H1 (cell line): ENCODE data around the gene NEGR1. TPM values are rescaled to one million over a fixed set of nuclear protein-coding genes. Genes with fewer than 3 reads are reported as not detected.

ENCODE experiments used
- CTCF ChIA-PET: fragments of 300-600 bp; sonication (Branson Sonifier 250); formaldehyde crosslinking; loops from one replicate; lab custom pipeline; 2021; ENCODE audit not compliant: partially characterized antibody; lab: Charles Lee
- POLR2A ChIA-PET: fragments of 300-600 bp; sonication (Branson Sonifier 250); formaldehyde crosslinking; loops from one replicate; lab custom pipeline; 2021; ENCODE audit warnings: inconsistent platforms; ENCODE audit not compliant: partially characterized antibody; lab: Charles Lee
- DNase-seq, 2 experiments: peaks; one replicate each; pipeline versions ENCODE4 v3.0.0 to v3.0.0-alpha.2; 2010 to 2022; ENCODE audit warnings: low spot score in 2 of 2, low read depth in 1 of 2, mixed read lengths in 1 of 2
- FAIRE-seq: peaks from 2 replicates; lab custom pipeline; 2011; peaks lifted over from hg19 to GRCh38; lab: Jason Lieb, UNC
- H2AFZ ChIP-seq: 2 replicates; pipeline ENCODE4 v1.8.1; 2012; ENCODE audit warnings: low read length, inconsistent platforms
- H2AK5ac ChIP-seq: 2 replicates; pipeline ENCODE4 v1.6.1; 2013; ENCODE audit warnings: low read depth, low read length
- H2BK120ac ChIP-seq: replicated peaks from 2 replicates; pipeline ENCODE3; 2013; ENCODE audit warnings: low read depth, low read length, inconsistent platforms
- H2BK12ac ChIP-seq: 2 replicates; pipeline ENCODE4 v1.6.1; 2013; ENCODE audit warnings: low read depth, low read length
- H2BK15ac ChIP-seq: 2 replicates; pipeline ENCODE4 v1.6.1; 2013; ENCODE audit warnings: low read length
- H2BK20ac ChIP-seq: 2 replicates; pipeline ENCODE4 v1.6.1; 2013; ENCODE audit warnings: low read length
- H2BK5ac ChIP-seq: 2 replicates; pipeline ENCODE4 v1.6.1; 2013; ENCODE audit warnings: low read depth, low read length
- H3K14ac ChIP-seq: 2 replicates; pipeline ENCODE4 v1.6.1; 2013; ENCODE audit warnings: inconsistent platforms; ENCODE audit not compliant: insufficient read length
- H3K18ac ChIP-seq: 2 replicates; pipeline ENCODE4 v1.6.1; 2013; ENCODE audit warnings: low read length; ENCODE audit errors: extremely low read depth
- H3K23ac ChIP-seq: 2 replicates; pipeline ENCODE4 v1.6.1; 2013; ENCODE audit warnings: inconsistent platforms; ENCODE audit not compliant: insufficient read length
- H3K23me2 ChIP-seq: 2 replicates; pipeline ENCODE4 v1.6.1; 2013; ENCODE audit warnings: low read depth, low read length
- H3K27ac ChIP-seq: 2 replicates; pipeline ENCODE4 v1.6.1; 2011; ENCODE audit warnings: low read depth, low read length, inconsistent platforms
- H3K27me3 ChIP-seq, 4 experiments: replicated peaks in 1 of 4; 1 replicate in 1 of 4; 2 replicates in 3 of 4; pipeline versions ENCODE4 v1.6.1 to v1.8.1; 2011 to 2013; ENCODE audit warnings: low read length in 3 of 4, mild to moderate bottlenecking in 3 of 4, inconsistent platforms in 2 of 4, mixed read lengths in 2 of 4, moderate library complexity in 1 of 4; ENCODE audit not compliant: control insufficient read depth in 3 of 4, insufficient read depth in 3 of 4; ENCODE audit errors: extremely low read depth in 1 of 4
- H3K36me3 ChIP-seq, 4 experiments: 2 replicates each; pipeline versions ENCODE4 v1.6.1 to v1.8.1; 2011 to 2013; ENCODE audit warnings: mild to moderate bottlenecking in 4 of 4, low read length in 3 of 4, moderate library complexity in 2 of 4, control low read depth in 1 of 4, inconsistent platforms in 1 of 4; ENCODE audit not compliant: insufficient read depth in 4 of 4, control insufficient read depth in 2 of 4
- H3K4ac ChIP-seq: replicated peaks from 2 replicates; pipeline ENCODE3; 2013; ENCODE audit warnings: low read length, low read depth, mixed read lengths, inconsistent platforms; ENCODE audit not compliant: insufficient read length
- H3K4me1 ChIP-seq, 4 experiments: replicated peaks in 1 of 4; 1 replicate in 1 of 4; 2 replicates in 3 of 4; pipeline versions ENCODE4 v1.6.1 to v1.8.1; 2011 to 2013; ENCODE audit warnings: low read length in 3 of 4, inconsistent platforms in 2 of 4, mixed read lengths in 1 of 4; ENCODE audit not compliant: insufficient read depth in 4 of 4, control insufficient read depth in 3 of 4
- H3K4me2 ChIP-seq, 2 experiments: 2 replicates each; pipeline versions ENCODE4 v1.6.1 to v1.8.1; 2011 to 2013; ENCODE audit warnings: low read depth in 2 of 2, low read length in 2 of 2, control low read depth in 1 of 2, inconsistent platforms in 1 of 2, mild to moderate bottlenecking in 1 of 2; ENCODE audit not compliant: insufficient read depth in 1 of 2
- H3K4me3 ChIP-seq, 4 experiments: fragments of 200-600, 300-600 bp in 1 of 4; sonication (generic), shearing (Covaris generic), sonication (Bioruptor Twin) in 1 of 4; 2 replicates each; pipeline versions ENCODE4 v1.5.1 to v1.8.1; 2011 to 2016; ENCODE audit warnings: low read length in 4 of 4, low read depth in 3 of 4, control low read depth in 2 of 4, inconsistent platforms in 2 of 4, mild to moderate bottlenecking in 2 of 4, mixed read lengths in 1 of 4, moderate library complexity in 1 of 4; ENCODE audit not compliant: insufficient read depth in 2 of 4; ENCODE audit errors: extremely low read depth in 1 of 4
- H3K56ac ChIP-seq: replicated peaks from 2 replicates; pipeline ENCODE3; 2013; ENCODE audit warnings: low read depth, mild to moderate bottlenecking, mixed read lengths, low read length, inconsistent platforms; ENCODE audit not compliant: insufficient read length
- H3K79me1 ChIP-seq: 2 replicates; pipeline ENCODE4 v1.6.1; 2013; ENCODE audit warnings: low read depth, low read length, control low read depth
- H3K79me2 ChIP-seq, 2 experiments: 2 replicates each; pipeline versions ENCODE4 v1.6.1 to v1.8.1; 2012 to 2013; ENCODE audit warnings: low read length in 2 of 2, mild to moderate bottlenecking in 2 of 2, inconsistent platforms in 1 of 2; ENCODE audit not compliant: insufficient read depth in 2 of 2, control insufficient read depth in 1 of 2
- H3K9ac ChIP-seq, 4 experiments: replicated peaks in 1 of 4; 1 replicate in 1 of 4; 2 replicates in 3 of 4; pipeline versions ENCODE4 v1.6.1 to v1.8.1; 2011 to 2013; ENCODE audit warnings: low read depth in 3 of 4, low read length in 3 of 4, control low read depth in 2 of 4, mild to moderate bottlenecking in 2 of 4, moderate library complexity in 2 of 4, inconsistent platforms in 1 of 4; ENCODE audit errors: extremely low read depth in 1 of 4
- H3K9me3 ChIP-seq, 2 experiments: 2 replicates each; pipeline versions ENCODE4 v1.6.1 to v1.8.1; 2012 to 2013; ENCODE audit warnings: mild to moderate bottlenecking in 2 of 2, moderate library complexity in 2 of 2, control low read depth in 1 of 2, inconsistent platforms in 1 of 2, low read depth in 1 of 2, low read length in 1 of 2, mixed read lengths in 1 of 2; ENCODE audit not compliant: insufficient read depth in 2 of 2
- H4K20me1 ChIP-seq, 2 experiments: replicated peaks in 1 of 2; 2 replicates each; pipeline versions ENCODE3 to v1.8.1; 2011 to 2013; ENCODE audit warnings: inconsistent platforms in 2 of 2, low read length in 2 of 2, mild to moderate bottlenecking in 1 of 2; ENCODE audit not compliant: insufficient read depth in 2 of 2, control insufficient read depth in 1 of 2
- H4K5ac ChIP-seq: 2 replicates; pipeline ENCODE4 v1.6.1; 2013; ENCODE audit warnings: low read length, low read depth, mixed read lengths, inconsistent platforms; ENCODE audit not compliant: insufficient read length
- H4K8ac ChIP-seq: 2 replicates; pipeline ENCODE4 v1.8.0; 2013; ENCODE audit warnings: mild to moderate bottlenecking, moderate library complexity, low read length, inconsistent platforms; ENCODE audit not compliant: insufficient read depth; ENCODE audit errors: extremely low read depth
- H4K91ac ChIP-seq: replicated peaks from 2 replicates; pipeline ENCODE3; 2013; ENCODE audit warnings: low read length, mixed read lengths, inconsistent platforms; ENCODE audit not compliant: insufficient read length
- CEBPB ChIP-seq: IDR thresholded peaks from 2 replicates; pipeline ENCODE4 v1.6.1; 2012; ENCODE audit warnings: low read depth, low read length
- CHD1 ChIP-seq: IDR thresholded peaks from 2 replicates; pipeline ENCODE4 v1.6.1; 2012; ENCODE audit warnings: low read depth, low read length, improper control_type of control experiment
- GTF2F1 ChIP-seq: IDR thresholded peaks from 2 replicates; pipeline ENCODE4 v1.6.1; 2012; ENCODE audit warnings: low read depth, low read length, improper control_type of control experiment, borderline replicate concordance
- MAFK ChIP-seq: IDR thresholded peaks from 2 replicates; pipeline ENCODE4 v1.6.1; 2012; ENCODE audit warnings: low read depth, mild to moderate bottlenecking, improper control_type of control experiment, low read length
- RAD21 ChIP-seq, 2 experiments: IDR thresholded peaks in 1 of 2; conservative IDR thresholded peaks in 1 of 2; 2 replicates each; pipeline ENCODE4 v1.6.1; 2011; ENCODE audit warnings: low read depth in 2 of 2, low read length in 2 of 2, improper control_type of control experiment in 1 of 2, inconsistent platforms in 1 of 2, mild to moderate bottlenecking in 1 of 2, moderate library complexity in 1 of 2
- RBBP5 ChIP-seq: IDR thresholded peaks from 2 replicates; pipeline ENCODE4 v1.7.1; 2012; ENCODE audit warnings: low read depth, mild to moderate bottlenecking, inconsistent platforms, low read length, moderate library complexity, borderline replicate concordance
- SP2 ChIP-seq: IDR thresholded peaks from 2 replicates; pipeline ENCODE4 v1.6.1; 2012; ENCODE audit warnings: mild to moderate bottlenecking, low read length, inconsistent platforms
- TAF1 ChIP-seq: IDR thresholded peaks from 2 replicates; pipeline ENCODE4 v1.6.1; 2011; ENCODE audit warnings: mild to moderate bottlenecking, low read depth, low read length
- WGBS, 2 experiments: shearing (Covaris generic) in 1 of 2; methylation state at CpG; one replicate each; pipeline versions ENCODE4 v1.1.6 to v1.1.7; 2013 to 2015; ENCODE audit warnings: low lambda C conversion rate in 2 of 2, mixed read lengths in 2 of 2, inconsistent platforms in 1 of 2, low coverage in 1 of 2, missing lambda C conversion rate in 1 of 2; ENCODE audit not compliant: insufficient replicate concordance in 2 of 2, insufficient coverage in 1 of 2, insufficient read length in 1 of 2; ENCODE audit errors: extremely low coverage in 1 of 2, missing lambda C conversion rate in 1 of 2; 5-methylcytosine and 5-hydroxymethylcytosine counted together
- polyA plus RNA-seq, 7 experiments: library from polyadenylated mRNA; depleted of rRNA in 3 of 7; stranded (reverse) in 5 of 7; unstranded in 2 of 7; fragments of >200 nt in 5 of 7; fragments of 200-250 nt in 2 of 7; gene quantifications; 1 replicate in 5 of 7; 2 replicates in 1 of 7; 4 replicates in 1 of 7; pipeline versions ENCODE4 v1.2.1 to v1.2.3, GENCODE V29; 2011 to 2013; ENCODE audit warnings: missing spikeins in 2 of 7, mixed read lengths in 2 of 7
- total RNA-seq: library from RNA; stranded (reverse); fragmentation: NEBNext Ultra II Directional; extraction: Animal tissue kit (Norgen Biotek cat#: 25700); gene quantifications from 2 replicates; pipeline ENCODE4 v1.2.1, GENCODE V29; 2021
- TF ChIP-seq, protein P1 (sequence below): IDR thresholded peaks from 2 replicates; pipeline ENCODE4 v1.6.1; 2011; ENCODE audit warnings: low read depth, mild to moderate bottlenecking, low read length; ENCODE audit not compliant: insufficient read depth
- TF ChIP-seq, protein P2 (sequence below), 3 experiments: IDR thresholded peaks; 1 replicate in 2 of 3; 2 replicates in 1 of 3; pipeline versions ENCODE4 v1.5.1 to v1.6.1; 2011; ENCODE audit warnings: low read length in 3 of 3, mild to moderate bottlenecking in 3 of 3, inconsistent platforms in 2 of 3, low read depth in 1 of 3, moderate library complexity in 1 of 3; ENCODE audit not compliant: insufficient read depth in 1 of 3; ENCODE audit errors: control extremely low read depth in 1 of 3
- TF ChIP-seq, protein P3 (sequence below): IDR thresholded peaks from 2 replicates; pipeline ENCODE4 v1.6.1; 2012; ENCODE audit warnings: inconsistent platforms

Gene NEGR1
- total and polyA plus RNA-seq, 2 of the 8 experiments (the other 6 are each of a cell fraction or from before 2014, with no cell fraction given), result 0.71 to 1.3 TPM

DNA sequence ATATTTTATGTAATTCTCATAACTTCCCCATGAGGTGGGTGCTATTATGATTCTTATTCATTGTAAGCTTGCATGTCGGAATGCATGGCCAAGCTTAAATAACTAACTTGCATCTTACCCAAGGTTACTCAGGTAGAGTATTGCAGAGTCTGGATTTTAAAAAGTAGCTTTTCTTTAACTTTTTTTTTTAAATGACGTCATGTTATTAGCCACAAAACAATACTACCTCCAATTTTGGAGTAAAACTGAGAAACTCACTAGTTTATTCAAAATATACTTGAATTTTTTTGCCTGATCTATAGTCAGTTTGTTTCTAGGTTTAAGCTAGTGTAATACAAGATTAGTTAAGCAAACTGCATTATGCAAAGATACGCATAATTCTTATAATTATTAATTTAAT lies 57.8 kb downstream of the NEGR1 start:
- no peak overlapping the region for H3K4ac ChIP-seq
- no peak overlapping the region for H4K5ac ChIP-seq
- H3K4me3 ChIP-seq, result no peak overlapping the region
- H3K18ac ChIP-seq, result no peak overlapping the region
- H3K79me2 ChIP-seq, result no peaks in the 10 kb centered on the region
- no peaks in the 10 kb centered on the region for H3K36me3 ChIP-seq
- no peak overlapping the region for H4K8ac ChIP-seq
- H3K23ac ChIP-seq, result no peak overlapping the region
- H2BK15ac ChIP-seq, result no peak overlapping the region
- H3K56ac ChIP-seq, result no peak overlapping the region
- H3K79me1 ChIP-seq, result no peaks in the 10 kb centered on the region
- H3K9me3 ChIP-seq, result no peaks in the 10 kb centered on the region
- WGBS, 2 experiments, result 88% methylated on average over 3 of the region's 3 CpGs; no CpG with 5 or more reads in 1 of the 2 experiments
- H3K27me3 ChIP-seq, result no peaks in the 10 kb centered on the region
- ChIA-PET CTCF (no interaction called here), POLR2A (no interaction called here)
- no peaks in the 10 kb centered on the region for H3K23me2 ChIP-seq
- no peaks in the 10 kb centered on the region for H3K4me1 ChIP-seq
- FAIRE-seq (no peak), DNase-seq (no peak)
- peak overlapping the region in 1 of 4 experiments; percentile 8; a peak in 1 of 7 replicates for H3K9ac ChIP-seq
- H4K91ac ChIP-seq, result no peak overlapping the region
- H2BK12ac ChIP-seq, result no peak overlapping the region
- H3K4me2 ChIP-seq, result no peak overlapping the region
- no peak overlapping the region for H2BK5ac ChIP-seq
- H2BK20ac ChIP-seq, result no peak overlapping the region
- no peak overlapping the region for H2AK5ac ChIP-seq
- H2AFZ ChIP-seq, result no peak overlapping the region
- no peak overlapping the region for H2BK120ac ChIP-seq
- H3K14ac ChIP-seq, result no peak overlapping the region
- no peak overlapping the region for H3K27ac ChIP-seq
- no peaks in the 10 kb centered on the region for H4K20me1 ChIP-seq
- no peak for TF ChIP-seq RAD21 (IDR thresholded peaks at IDR 0.05 in 1 of 2, conservative IDR thresholded peaks at IDR 0.05 in 1 of 2; ENCODE audit: low read depth in 2 of 2, low read length in 2 of 2)
- TF ChIP-seq CEBPB, result no peak
- TF ChIP-seq, protein P1, sequence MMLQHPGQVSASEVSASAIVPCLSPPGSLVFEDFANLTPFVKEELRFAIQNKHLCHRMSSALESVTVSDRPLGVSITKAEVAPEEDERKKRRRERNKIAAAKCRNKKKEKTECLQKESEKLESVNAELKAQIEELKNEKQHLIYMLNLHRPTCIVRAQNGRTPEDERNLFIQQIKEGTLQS, result no peak
- no peak for TF ChIP-seq GTF2F1
- TF ChIP-seq TAF1, result no peak
- TF ChIP-seq CHD1, result no peak
- TF ChIP-seq, protein P2, sequence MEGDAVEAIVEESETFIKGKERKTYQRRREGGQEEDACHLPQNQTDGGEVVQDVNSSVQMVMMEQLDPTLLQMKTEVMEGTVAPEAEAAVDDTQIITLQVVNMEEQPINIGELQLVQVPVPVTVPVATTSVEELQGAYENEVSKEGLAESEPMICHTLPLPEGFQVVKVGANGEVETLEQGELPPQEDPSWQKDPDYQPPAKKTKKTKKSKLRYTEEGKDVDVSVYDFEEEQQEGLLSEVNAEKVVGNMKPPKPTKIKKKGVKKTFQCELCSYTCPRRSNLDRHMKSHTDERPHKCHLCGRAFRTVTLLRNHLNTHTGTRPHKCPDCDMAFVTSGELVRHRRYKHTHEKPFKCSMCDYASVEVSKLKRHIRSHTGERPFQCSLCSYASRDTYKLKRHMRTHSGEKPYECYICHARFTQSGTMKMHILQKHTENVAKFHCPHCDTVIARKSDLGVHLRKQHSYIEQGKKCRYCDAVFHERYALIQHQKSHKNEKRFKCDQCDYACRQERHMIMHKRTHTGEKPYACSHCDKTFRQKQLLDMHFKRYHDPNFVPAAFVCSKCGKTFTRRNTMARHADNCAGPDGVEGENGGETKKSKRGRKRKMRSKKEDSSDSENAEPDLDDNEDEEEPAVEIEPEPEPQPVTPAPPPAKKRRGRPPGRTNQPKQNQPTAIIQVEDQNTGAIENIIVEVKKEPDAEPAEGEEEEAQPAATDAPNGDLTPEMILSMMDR (IDR thresholded peaks at IDR 0.05; ENCODE audit: control extremely low read depth in 1 of 3, insufficient read depth in 1 of 3, low read depth in 1 of 3, low read length in 3 of 3), result no peak
- no peak for TF ChIP-seq MAFK
- TF ChIP-seq, protein P3, sequence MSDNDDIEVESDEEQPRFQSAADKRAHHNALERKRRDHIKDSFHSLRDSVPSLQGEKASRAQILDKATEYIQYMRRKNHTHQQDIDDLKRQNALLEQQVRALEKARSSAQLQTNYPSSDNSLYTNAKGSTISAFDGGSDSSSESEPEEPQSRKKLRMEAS, result no peak
- no peak for TF ChIP-seq RBBP5
- no peak for TF ChIP-seq SP2
